OCI-LY7 (cell line): ENCODE measurements around the gene C17orf67. TPM values are rescaled to one million over a fixed set of nuclear protein-coding genes. Genes with fewer than 3 reads are reported as not detected.

ENCODE experiments used
- BruUV-seq: library from RNA; stranded (reverse); fragments of 400-500 nt; replicated peaks from 2 replicates; lab custom pipeline; 2021; lab: Mats Ljungman, UMichigan
- CTCF ChIA-PET: fragments of 300-600 bp; sonication (Branson Sonifier 250); formaldehyde crosslinking; loops from one replicate; lab custom pipeline; 2022; ENCODE audit warnings: antibody characterized with exemption; ENCODE audit not compliant: unreplicated experiment; lab: Charles Lee
- POLR2A ChIA-PET: fragments of 300-600 bp; sonication (Branson Sonifier 250); formaldehyde crosslinking; loops from one replicate; lab custom pipeline; 2022; ENCODE audit warnings: antibody characterized with exemption; lab: Charles Lee
- DNase-seq: peaks from one replicate; pipeline ENCODE4 v3.0.0-alpha.2; 2015; ENCODE audit warnings: low spot score
- H2AFZ ChIP-seq: fragments of 200-600 bp; sonication (generic), shearing (Covaris generic); 2 replicates; pipeline ENCODE4 v1.6.1; 2014; ENCODE audit warnings: mild to moderate bottlenecking, antibody characterized with exemption, low read length, moderate library complexity
- H3K27ac ChIP-seq: fragments of 200-600 bp; sonication (generic); 2 replicates; pipeline ENCODE4 v1.5.1; 2014; ENCODE audit warnings: mixed run types, low read depth, mild to moderate bottlenecking, moderate library complexity, low read length, inconsistent platforms; ENCODE audit not compliant: poor library complexity, severe bottlenecking
- H3K36me3 ChIP-seq: fragments of 200-600 bp; sonication (generic); 2 replicates; pipeline ENCODE4 v1.6.1; 2014; ENCODE audit warnings: mild to moderate bottlenecking, antibody characterized with exemption, low read length, moderate library complexity, mixed read lengths; ENCODE audit not compliant: insufficient read depth
- H3K4me1 ChIP-seq: fragments of 200-600 bp; sonication (generic); 2 replicates; pipeline ENCODE4 v1.5.1; 2014; ENCODE audit warnings: mild to moderate bottlenecking, low read length; ENCODE audit not compliant: insufficient read depth, poor library complexity, severe bottlenecking
- H3K4me2 ChIP-seq: fragments of 200-600 bp; sonication (generic); 2 replicates; pipeline ENCODE4 v1.6.1; 2014; ENCODE audit warnings: mild to moderate bottlenecking, low read length
- H3K4me3 ChIP-seq: fragments of 200-600 bp; sonication (generic); 2 replicates; pipeline ENCODE4 v1.5.1; 2014; ENCODE audit warnings: mild to moderate bottlenecking, low read depth, low read length; ENCODE audit not compliant: poor library complexity, severe bottlenecking
- H3K79me2 ChIP-seq: fragments of 200-600 bp; sonication (generic); 2 replicates; pipeline ENCODE4 v1.6.1; 2016; ENCODE audit warnings: low read depth, mild to moderate bottlenecking, low read length, moderate library complexity, mixed read lengths; ENCODE audit not compliant: insufficient read depth
- H3K9me2 ChIP-seq: fragments of 200-600 bp; sonication (generic); 2 replicates; pipeline ENCODE4 v1.6.1; 2016; ENCODE audit warnings: mild to moderate bottlenecking, low read length, mixed read lengths; ENCODE audit not compliant: insufficient read depth
- H3K9me3 ChIP-seq: fragments of 200-600 bp; sonication (generic); 2 replicates; pipeline ENCODE4 v1.6.1; 2014; ENCODE audit warnings: mild to moderate bottlenecking, mixed run types, low read length, mixed read lengths
- H4K20me1 ChIP-seq: fragments of 200-600 bp; sonication (generic); 2 replicates; pipeline ENCODE4 v1.6.1; 2014; ENCODE audit warnings: mild to moderate bottlenecking, antibody characterized with exemption, low read length, moderate library complexity, mixed read lengths; ENCODE audit not compliant: insufficient read depth
- EZH2phosphoT487 ChIP-seq: fragments of 200-600 bp; sonication (generic); IDR thresholded peaks from 2 replicates; pipeline ENCODE4 v1.6.1; 2018; ENCODE audit warnings: low read depth, borderline replicate concordance, mild to moderate bottlenecking, mixed run types, antibody characterized with exemption, low read length, moderate library complexity, mixed read lengths
- intact Hi-C: fragments of 100-400 bp; cut with micrococcal nuclease; formaldehyde crosslinking; loops from one replicate; pipeline ENCODE4 v1.10.0; 2022; ENCODE audit not compliant: unreplicated experiment
- total RNA-seq, 2 experiments: library from RNA; depleted of rRNA in 1 of 2; stranded (reverse); fragments of >200 nt in 1 of 2; shearing (Covaris generic) in 1 of 2; gene quantifications; 2 replicates each; pipeline ENCODE4 v1.2.3, GENCODE V29; 2014 to 2022
- TF ChIP-seq, protein P1 (sequence below): fragments of 200-600 bp; sonication (generic); conservative IDR thresholded peaks from 2 replicates; pipeline ENCODE4 v1.5.1; 2014; ENCODE audit warnings: mild to moderate bottlenecking, antibody characterized with exemption, low read length, moderate library complexity, mixed read lengths

Gene C17orf67
- total RNA-seq, 2 experiments from 2014 or later, result 5.2 to 5.4 TPM

DNA sequence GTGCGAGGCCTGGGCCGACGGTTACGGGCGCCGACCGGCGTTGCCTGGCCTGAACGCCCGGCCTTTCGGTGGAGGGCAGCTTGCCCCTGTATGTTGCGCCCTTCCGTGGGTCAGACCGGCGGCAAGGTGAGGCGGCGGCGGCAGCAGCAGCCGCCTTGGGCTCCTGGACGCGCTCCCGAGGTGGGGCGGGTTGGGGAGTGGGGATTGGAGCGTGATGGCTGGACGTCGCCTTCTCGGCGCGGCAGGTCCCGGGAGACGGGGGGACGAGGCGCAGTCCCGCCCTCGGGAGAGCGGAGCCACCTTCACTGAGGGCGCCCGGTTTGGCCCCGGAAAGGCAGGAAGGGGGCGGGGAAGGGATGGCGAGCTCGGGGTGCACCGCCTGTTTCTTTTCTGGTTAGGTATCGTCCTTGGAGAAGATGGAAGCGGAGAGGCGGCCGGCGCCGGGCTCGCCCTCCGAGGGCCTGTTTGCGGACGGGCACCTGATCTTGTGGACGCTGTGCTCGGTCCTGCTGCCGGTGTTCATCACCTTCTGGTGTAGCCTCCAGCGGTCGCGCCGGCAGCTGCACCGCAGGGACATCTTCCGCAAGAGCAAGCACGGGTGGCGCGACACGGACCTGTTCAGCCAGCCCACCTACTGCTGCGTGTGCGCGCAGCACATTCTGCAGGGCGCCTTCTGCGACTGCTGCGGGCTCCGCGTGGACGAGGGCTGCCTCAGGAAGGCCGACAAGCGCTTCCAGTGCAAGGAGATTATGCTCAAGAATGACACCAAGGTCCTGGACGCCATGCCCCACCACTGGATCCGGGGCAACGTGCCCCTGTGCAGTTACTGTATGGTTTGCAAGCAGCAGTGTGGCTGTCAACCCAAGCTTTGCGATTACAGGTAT is 902 bp upstream of the C17orf67 start:
- Histone ChIP-seq H3K9me2 (no peaks in the 10 kb centered on the region), H3K36me3 (peaks cover 32% of the 10 kb centered on the region), H3K27ac (peak overlapping the region; percentile 1), H3K4me3 (peak overlapping the region; percentile 77), H3K4me2 (peak overlapping the region; percentile 81), H2AFZ (peak overlapping the region; percentile 46; the same call in 1 of the 2 replicates), H3K9me3 (no peaks in the 10 kb centered on the region), H4K20me1 (peaks cover 7% of the 10 kb centered on the region; the same call in 1 of the 2 replicates), H3K4me1 (peaks cover 59% of the 10 kb centered on the region), H3K79me2 (peaks cover 44% of the 10 kb centered on the region; the same call in 1 of the 2 replicates)
- no TSS peak for BruUV-seq
- POLR2A ChIA-PET, result interaction anchor here (0.6 to 2.7 kb wide), 5 partner anchors 10 to 647 kb away, joined by 3 to 10 read pairs (median 4); no protein-coding TSS in a partner anchor
- TF ChIP-seq, protein P1, sequence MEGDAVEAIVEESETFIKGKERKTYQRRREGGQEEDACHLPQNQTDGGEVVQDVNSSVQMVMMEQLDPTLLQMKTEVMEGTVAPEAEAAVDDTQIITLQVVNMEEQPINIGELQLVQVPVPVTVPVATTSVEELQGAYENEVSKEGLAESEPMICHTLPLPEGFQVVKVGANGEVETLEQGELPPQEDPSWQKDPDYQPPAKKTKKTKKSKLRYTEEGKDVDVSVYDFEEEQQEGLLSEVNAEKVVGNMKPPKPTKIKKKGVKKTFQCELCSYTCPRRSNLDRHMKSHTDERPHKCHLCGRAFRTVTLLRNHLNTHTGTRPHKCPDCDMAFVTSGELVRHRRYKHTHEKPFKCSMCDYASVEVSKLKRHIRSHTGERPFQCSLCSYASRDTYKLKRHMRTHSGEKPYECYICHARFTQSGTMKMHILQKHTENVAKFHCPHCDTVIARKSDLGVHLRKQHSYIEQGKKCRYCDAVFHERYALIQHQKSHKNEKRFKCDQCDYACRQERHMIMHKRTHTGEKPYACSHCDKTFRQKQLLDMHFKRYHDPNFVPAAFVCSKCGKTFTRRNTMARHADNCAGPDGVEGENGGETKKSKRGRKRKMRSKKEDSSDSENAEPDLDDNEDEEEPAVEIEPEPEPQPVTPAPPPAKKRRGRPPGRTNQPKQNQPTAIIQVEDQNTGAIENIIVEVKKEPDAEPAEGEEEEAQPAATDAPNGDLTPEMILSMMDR, result no peak
- no peak for TF ChIP-seq EZH2phosphoT487
- CTCF ChIA-PET, result interaction anchor here (0.7 kb wide), 1 partner anchor 124 kb away, joined by 9 read pairs; no protein-coding TSS in a partner anchor
- DNase-seq, result peak; percentile 69
- intact Hi-C loops, result loop anchor here (5.0 kb wide), 4 partner anchors 78 to 1412 kb away; partner anchors contain the start of genes AKAP1, MMD and TRIM25

DNA sequence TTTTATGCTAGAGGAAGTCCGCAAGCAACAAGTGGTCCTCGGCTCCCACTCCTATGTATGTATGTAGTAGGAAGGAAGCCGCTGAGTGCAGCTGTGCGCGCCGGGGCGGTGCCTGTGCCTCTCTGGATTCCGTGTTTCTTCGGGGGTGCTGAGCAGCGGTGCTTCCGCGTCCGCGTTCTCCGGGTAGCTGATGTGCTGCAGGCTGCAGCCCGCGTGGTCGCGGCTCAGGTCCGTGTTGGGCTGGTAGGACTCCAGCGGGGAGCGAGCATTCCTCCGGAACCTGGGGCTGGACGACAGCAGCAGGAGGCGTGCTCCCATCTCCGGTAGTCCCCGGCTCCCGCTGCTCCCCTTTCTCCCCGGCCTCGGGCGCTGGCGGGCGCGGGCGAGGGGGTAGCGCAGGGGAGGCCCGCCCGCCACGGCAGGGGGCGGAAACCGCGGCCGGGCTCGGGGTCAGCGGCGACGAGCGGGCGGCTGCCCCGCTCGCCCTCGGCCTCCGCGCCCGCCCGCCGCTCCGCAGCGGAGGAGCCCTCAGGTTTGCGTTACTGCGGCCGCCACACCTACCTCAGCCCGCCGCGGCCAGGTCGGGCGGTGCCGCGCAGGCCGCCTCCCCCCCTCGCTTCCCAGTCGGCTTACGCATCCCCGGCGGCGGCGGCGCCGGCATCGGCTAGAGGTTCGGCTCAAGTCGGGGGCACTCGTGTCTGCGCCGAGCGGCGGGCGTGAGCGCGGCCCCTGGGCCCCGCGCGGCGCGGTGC is 487 bp downstream of the C17orf67 start:
- Histone ChIP-seq H3K36me3 (peaks cover 26% of the 10 kb centered on the region), H4K20me1 (peaks cover 7% of the 10 kb centered on the region; the same call in 1 of the 2 replicates), H3K79me2 (peaks cover 44% of the 10 kb centered on the region; the same call in 1 of the 2 replicates), H3K9me2 (no peaks in the 10 kb centered on the region), H3K9me3 (no peaks in the 10 kb centered on the region), H3K4me1 (peaks cover 59% of the 10 kb centered on the region), H3K27ac (peak overlapping the region; percentile 52), H2AFZ (peak overlapping the region; percentile 66), H3K4me2 (peak overlapping the region; percentile 81), H3K4me3 (peak overlapping the region; percentile 77)
- DNase-seq, result peak; percentile 84
- no TSS peak for BruUV-seq
- POLR2A ChIA-PET, result interaction anchor here (0.6 kb wide), 1 partner anchor 888 kb away, joined by 3 read pairs; no protein-coding TSS in a partner anchor
- TF ChIP-seq, protein P1, result no peak
- TF ChIP-seq EZH2phosphoT487, result no peak
- CTCF ChIA-PET, result no interaction called here
- intact Hi-C loops, result loop anchor here (5.0 kb wide), 4 partner anchors 79 to 1411 kb away; partner anchors contain the start of genes AKAP1, MMD and TRIM25
